NB4 (cell line): ENCODE data around the gene UCMA.
"Not testable (repeated sequence)": the region's sequence is repeated elsewhere in the genome, so short reads cannot be mapped to it uniquely, and the experiment has no call there.

Experiments
- DNase-seq: peaks from one replicate; pipeline ENCODE4 v3.0.0; 2010; ENCODE audit warnings: low read depth
- H3K4me3 ChIP-seq: one replicate; pipeline ENCODE4 v1.5.1; 2011; ENCODE audit warnings: mild to moderate bottlenecking, low read depth, low read length, moderate library complexity
- CTCF ChIP-seq: IDR thresholded peaks from one replicate; pipeline ENCODE4 v1.5.1; 2012; ENCODE audit warnings: low read depth, low read length
- MAX ChIP-seq: IDR thresholded peaks from 2 replicates; pipeline ENCODE4 v1.6.1; 2011; ENCODE audit warnings: low read depth, low read length
- MYC ChIP-seq: IDR thresholded peaks from 2 replicates; pipeline ENCODE4 v1.6.1; 2011; ENCODE audit warnings: low read depth, low read length
- POLR2A ChIP-seq: IDR thresholded peaks from 2 replicates; pipeline ENCODE4 v1.6.1; 2011; ENCODE audit warnings: mild to moderate bottlenecking; ENCODE audit not compliant: insufficient read length; ENCODE audit errors: extremely low read depth

UCMA gene

GRCh38 chr10:13238271-13239077 lies 4.3 kb upstream of the UCMA start:
- no peak for TF ChIP-seq MAX
- no peak for TF ChIP-seq CTCF
- TF ChIP-seq MYC, result no peak
- no peak for TF ChIP-seq POLR2A
- no peak overlapping the region for H3K4me3 ChIP-seq
- DNase-seq, result no peak

DNA sequence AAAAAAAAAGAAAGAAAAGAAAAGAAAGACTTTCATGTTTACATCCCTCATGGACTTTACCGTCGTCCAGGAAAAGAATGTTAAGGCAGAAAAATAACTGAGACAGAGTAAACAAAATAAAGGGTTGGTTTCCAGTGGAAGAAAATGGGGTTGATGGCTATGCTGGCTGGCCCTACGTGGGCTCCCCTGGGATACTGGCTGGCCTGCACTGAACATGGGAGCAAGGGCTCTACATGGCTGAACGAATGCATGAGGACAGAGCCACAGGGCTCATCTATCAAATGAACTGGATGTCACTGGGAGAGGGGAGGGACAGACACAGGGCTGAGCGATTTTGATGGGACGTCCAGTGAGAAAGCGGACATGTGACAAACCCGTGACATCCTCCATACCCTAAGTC lies 2.5 kb upstream of the UCMA start:
- DNase-seq, result no peak
- H3K4me3 ChIP-seq, result no peak overlapping the region
- TF ChIP-seq MAX (no peak), MYC (no peak)

DNA sequence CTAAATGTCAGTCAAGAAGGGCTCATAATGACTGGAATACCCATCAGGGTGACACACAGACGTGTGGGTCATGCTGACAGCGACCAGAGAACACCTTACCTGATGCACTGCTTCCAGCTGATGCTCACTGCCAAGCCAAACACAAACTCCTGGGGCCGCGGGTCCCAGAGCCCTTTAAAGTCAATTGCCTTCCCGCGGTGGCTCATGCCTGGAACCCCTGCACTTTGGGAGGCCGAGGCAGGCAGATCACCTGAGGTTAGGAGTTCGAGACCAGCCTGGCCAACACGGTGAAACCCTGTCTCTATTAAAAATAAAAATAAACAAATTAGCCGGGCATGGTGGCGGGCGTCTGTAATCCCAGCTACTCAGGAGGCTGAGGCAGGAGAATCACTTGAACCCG lies 562 bp upstream of the UCMA start:
- not testable (repeated sequence) for H3K4me3 ChIP-seq, DNase-seq

DNA sequence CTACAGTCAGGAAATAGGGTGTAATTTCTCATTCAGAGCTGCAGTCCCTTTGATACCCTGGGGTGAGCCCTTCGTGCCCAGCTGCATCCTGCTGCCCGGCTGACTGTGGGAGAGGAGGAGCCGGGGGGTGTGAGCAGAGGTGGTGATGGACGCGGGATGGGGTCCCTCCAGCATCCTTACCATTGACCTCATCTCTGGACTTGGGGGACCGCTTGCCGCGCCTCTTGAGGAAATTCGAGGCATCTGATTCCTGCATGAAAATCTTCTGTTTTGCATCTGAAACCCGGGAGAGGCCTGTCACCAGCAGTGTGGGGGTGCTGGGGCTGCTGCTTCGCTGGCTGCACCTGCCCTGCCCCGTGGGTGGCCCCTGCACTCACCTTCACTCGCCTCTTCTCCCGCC lies 816 bp downstream of the UCMA start:
- TF ChIP-seq MAX (no peak), MYC (no peak), CTCF (no peak), POLR2A (no peak)
- no peak overlapping the region for H3K4me3 ChIP-seq
- DNase-seq, result no peak

- H3K4me3 ChIP-seq, result no peak overlapping the region
- no peak for DNase-seq
- TF ChIP-seq CTCF (no peak), MAX (no peak), POLR2A (no peak), MYC (no peak)
Observed at GRCh38 chr10:13231808-13232207, 2.4 kb downstream of the UCMA start.

DNA sequence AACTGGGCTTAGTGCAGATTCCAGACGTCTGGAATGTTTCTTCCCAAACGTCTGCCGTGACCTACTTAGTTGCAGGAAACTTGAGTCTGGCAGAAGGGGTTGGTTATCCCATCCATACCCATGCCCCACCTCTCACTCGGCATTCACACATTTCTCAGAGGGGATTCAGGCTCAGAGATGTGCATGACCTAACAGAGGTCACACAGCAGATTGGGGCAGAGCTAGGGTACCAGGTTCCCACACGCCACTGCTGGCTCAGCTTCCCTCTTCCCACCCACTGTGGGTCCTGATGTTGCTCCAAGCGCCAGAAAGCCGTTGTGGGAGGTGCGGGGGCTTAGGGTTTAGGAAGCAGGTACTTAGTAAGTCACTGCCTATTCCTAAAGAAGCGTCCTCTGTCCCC lies 3.0 kb downstream of the UCMA start:
- no peak overlapping the region for H3K4me3 ChIP-seq
- DNase-seq, result no peak
- TF ChIP-seq MYC (no peak), MAX (no peak), CTCF (no peak), POLR2A (no peak)

- DNase-seq, result no peak
- no peak overlapping the region for H3K4me3 ChIP-seq
- TF ChIP-seq MYC (no peak), CTCF (no peak), POLR2A (no peak), MAX (no peak)
Observed at GRCh38 chr10:13227031-13227430, 7.1 kb downstream of the UCMA start.
